GM19372 (cell line): ENCODE measurements around the gene C11orf71.

Experiments used
- ATAC-seq: cut with Tn5 transposase; IDR thresholded peaks from one replicate; pipeline ENCODE4 v1.9.1; 2021; ENCODE audit warnings: mild to moderate bottlenecking, low read depth, moderate library complexity; ENCODE audit not compliant: unreplicated experiment

Gene C11orf71

GRCh38 chr11:114362326-114362725, 38.0 kb downstream of the C11orf71 start:
- no peak for ATAC-seq

GRCh38 chr11:114359342-114359741, 41.0 kb downstream of the C11orf71 start:
- ATAC-seq: no peak

GRCh38 chr11:114358716-114359115, 41.6 kb downstream of the C11orf71 start:
- ATAC-seq: no peak

- ATAC-seq: no peak
Observed at GRCh38 chr11:114354076-114354475, 46.2 kb downstream of the C11orf71 start.

GRCh38 chr11:114353443-114353842, 46.9 kb downstream of the C11orf71 start:
- no peak for ATAC-seq

- ATAC-seq: no peak
Observed at GRCh38 chr11:114350022-114350421, 50.3 kb downstream of the C11orf71 start.
